ENCODE results near the gene CREBL2. TPM values are rescaled to one million over a fixed set of nuclear protein-coding genes. Genes with fewer than 3 reads are reported as not detected.
"Not testable (repeated sequence)": the region's sequence is repeated elsewhere in the genome, so short reads cannot be mapped to it uniquely, and the experiment has no call there.

CREBL2 gene
- polyA plus RNA-seq, 5 donors = 24.8 to 32.5 (median 30.8) TPM

DNA sequence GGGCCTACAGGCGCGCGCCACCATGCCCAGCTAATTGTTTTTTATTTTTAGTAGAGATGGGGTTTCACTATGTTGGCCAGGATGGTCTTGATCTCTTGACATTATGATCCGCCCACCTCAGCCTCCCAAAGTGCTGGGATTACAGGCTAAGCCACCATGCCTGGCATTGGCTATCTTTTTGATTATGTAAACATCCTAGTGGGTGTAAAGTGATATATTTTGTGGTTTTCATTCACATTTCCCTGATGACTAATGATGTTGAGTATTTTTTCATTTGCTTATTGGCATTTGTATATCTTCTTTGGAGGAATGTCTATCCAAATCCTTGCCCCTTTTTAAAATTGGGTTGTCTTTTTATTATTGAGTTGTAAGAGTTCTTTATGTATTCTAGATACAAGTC lies 16.3 kb downstream of the CREBL2 start:
- DNase-seq = no peak

DNA sequence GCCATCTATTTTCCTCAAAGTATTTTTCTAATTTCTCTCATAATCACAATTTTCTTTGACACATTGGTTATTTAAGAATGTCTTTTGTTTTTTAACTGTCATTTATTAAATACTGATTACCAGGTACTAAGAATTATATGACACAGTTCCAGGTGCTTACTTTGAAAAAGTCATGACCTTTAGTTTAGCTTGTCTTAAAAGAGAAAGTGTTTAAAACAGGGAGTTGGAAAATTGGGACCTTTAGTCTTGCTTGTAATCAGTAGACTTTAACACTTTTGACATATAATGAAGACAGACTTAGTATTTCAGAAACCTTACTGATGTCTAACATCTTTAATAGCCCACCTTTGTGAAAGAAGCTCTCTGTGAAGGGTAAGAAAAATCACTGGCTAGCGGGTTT lies 19.2 kb downstream of the CREBL2 start:
- DNase-seq = no peak

DNA sequence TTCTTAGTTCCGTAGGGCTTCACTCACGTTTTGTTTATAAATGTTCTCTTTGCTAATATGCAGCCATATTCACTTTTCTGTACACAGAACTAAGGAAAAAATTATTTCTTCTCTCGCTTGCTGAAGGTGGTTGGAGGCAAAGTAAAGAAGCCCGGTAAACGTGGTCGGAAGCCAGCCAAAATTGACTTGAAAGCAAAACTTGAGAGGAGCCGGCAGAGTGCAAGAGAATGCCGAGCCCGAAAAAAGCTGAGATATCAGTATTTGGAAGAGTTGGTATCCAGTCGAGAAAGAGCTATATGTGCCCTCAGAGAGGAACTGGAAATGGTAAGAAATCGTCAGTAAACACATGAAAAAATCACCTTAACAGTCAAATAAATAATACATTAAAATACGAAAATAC lies 24.0 kb downstream of the CREBL2 start:
- DNase-seq = no peak

DNA sequence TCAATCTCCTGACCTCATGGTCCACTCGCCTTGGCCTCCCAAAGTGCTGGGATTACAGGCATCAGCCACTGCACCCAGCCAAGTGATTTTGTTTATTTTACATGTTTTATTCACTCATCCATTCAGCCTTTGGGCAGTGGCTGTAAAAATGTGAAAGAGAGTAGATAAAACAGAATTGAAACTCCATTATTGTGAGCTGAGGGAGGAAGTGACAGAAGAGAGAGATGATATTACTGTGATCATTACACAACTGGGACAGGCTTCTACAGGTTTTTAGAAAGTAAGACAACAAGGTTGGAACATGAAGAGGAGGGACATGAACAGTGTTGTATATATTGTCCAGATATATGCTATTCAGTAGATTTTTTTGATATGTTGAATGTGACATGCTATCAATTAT lies 25.0 kb downstream of the CREBL2 start:
- DNase-seq = no peak

DNA sequence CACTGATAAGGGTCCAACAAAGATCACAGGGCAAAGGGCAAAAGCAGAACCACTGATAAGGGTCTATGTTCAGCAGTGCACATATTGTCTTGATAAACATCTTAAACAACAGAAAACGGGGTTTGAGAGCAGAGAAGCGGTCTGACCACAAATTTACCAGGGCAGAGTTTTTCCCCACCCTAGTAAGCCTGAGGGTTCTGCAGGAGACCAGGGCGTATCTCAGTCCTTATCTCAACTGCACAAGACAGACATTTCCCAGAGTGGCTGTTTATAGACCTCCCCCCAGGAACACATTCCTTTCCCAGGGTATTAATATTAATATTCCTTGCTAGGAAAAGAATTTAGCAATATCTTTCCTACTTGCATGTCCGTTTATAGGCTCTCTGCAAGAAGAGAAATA lies 28.3 kb downstream of the CREBL2 start:
- DNase-seq = not testable (repeated sequence)

DNA sequence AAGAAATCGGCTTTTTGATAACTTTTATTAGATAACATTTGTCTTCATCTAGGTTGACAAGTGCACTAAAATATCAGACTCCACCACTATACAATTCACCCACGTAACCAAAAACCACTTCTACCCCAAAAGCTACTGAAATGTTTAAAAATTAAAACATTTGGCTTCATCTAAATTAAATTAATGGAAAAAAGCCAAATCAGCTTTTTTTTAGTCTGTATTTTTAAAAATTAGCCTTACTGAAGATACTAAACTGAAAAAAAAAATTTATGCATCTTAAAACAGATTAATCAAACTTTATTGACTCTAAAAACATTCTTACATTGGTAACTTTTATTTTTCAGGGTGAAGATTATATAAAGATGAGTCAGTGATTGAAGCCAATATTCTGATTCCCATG lies 30.0 kb downstream of the CREBL2 start:
- DNase-seq = no peak

DNA sequence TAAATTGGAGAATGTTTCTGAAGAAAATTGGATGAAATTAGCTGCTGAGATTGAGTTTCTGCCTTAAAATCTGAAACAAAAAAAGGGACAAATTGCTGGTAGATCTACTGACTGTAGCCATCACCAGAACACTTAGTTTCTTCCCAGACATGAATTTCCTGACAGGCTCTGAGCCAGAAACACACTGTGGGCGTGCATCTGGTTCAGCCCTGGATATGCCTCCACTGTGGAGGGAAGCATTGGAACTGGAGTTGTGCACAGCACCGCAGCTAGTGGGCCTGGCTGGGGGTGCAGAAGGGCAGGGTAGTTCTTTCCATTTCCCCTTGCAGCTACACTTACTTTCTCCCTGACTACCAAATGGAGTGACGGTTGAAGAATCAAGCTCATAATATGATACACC lies 31.2 kb downstream of the CREBL2 start:
- no peak for DNase-seq

DNA sequence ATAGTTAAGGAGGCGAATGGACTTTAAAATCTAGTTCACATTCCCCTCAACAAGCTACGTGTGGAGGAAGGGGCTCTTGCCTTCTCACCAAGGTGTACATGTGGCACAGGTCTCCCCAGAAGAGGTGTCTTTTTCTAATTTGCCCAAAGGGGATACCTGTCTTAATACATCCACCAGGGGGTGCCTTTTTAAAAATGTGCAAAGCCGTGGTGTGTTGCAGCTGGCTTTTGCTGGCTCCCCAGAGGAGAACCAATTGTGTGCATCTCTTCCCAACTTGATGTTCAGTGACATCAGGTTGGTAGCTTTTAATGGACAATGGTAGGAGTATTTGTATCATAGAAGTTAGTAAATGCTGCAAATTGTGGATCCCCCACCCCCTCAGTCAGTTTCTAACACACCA lies 33.8 kb downstream of the CREBL2 start:
- DNase-seq = no peak

DNA sequence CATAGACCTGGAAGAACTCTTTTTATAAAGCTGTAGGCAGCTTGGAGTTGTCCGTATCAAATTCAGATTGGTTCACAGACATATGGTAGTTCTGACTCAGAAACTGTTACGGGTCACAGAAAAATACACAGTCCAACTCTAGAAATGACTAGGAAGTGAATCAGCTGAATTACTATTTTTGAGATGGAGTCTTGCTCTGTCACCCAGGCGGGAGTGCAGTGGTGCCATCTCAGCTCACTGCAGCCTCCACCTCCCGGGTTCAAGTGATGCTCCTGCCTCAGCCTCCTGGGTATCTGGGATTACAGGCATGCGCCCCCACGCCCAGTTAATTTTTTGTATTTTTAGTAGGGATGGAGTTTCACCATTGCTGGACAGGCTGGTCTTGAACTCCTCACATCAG lies 34.3 kb downstream of the CREBL2 start:
- not testable (repeated sequence) for DNase-seq

DNA sequence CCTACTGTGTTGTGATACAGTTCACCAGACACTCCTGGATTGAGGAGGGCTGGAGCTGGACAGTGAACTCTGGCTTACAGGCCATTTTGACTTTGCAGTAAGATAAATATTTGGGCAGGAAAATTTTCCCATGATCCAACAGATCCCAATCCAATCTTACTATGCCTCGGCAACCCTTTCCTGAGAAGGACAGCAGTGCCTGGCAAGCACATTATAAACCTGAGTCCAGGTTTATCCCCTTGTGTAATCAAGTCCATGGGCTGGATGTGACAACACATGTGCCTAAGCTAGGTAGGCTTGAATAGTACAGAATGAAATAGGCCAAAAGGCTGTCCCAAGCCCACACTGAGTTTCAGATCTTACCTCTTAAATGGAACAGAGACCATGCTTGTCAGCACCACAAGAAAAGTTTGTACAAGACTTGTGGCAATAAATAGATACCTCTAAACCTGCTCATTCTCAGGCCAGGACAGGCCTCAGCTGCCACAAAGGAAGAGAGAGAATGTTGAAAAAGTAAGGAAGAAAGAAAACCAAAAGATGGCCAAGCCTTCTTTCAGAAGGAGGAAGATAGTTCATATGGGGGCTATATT lies 34.9 kb downstream of the CREBL2 start:
- no peak for DNase-seq

DNA sequence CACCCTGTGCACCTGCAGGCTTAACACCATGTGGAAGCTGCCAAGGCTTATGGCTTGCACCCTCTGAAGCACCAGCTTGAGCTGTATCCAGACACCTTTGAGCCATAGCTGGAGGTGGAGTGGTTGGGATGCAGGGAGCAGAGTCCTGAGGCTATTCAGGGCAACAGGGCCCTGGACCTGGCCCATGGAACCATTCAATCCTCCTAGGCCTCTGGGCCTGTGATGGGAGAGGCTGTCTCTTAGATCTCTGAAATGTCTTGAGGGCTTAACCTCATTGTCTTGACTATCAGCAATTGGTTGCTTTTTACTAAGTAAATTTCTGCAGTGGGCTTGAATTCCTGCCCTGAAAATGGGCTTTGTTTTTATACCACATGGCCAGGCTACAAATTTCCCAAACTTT lies 36.6 kb downstream of the CREBL2 start:
- no peak for DNase-seq

DNA sequence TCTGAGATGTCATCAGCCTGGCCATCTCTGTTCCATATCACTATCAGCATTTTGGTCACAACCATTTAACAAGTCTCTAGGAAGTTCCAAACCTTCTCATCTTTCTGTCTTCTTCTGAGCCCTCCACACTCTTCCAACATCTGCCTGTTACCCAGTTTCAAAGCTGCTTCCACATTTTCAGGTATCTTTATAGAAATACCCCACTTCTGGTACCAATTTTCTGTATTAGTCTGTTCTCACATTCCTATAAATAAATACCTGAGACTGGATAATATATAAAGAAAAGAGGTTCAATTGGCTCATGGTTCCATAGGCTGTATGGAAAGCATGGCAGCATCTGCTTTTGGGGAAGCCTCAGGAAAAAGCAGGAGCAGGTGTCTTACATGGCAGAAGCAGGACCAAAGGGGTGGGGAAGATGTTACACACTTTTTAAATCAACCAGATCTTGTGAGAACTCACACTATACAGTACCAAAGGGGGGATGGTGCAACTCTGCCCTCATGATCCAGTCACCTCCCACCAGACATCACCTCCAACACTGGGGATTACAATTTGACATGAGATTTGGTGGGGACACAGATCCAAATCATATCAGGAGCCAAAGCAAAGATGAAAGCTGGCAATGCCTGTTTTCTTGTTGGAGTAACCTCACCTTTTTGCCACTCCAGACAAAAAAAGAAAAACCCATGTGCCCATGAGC lies 37.4 kb downstream of the CREBL2 start:
- no peak for DNase-seq

DNA sequence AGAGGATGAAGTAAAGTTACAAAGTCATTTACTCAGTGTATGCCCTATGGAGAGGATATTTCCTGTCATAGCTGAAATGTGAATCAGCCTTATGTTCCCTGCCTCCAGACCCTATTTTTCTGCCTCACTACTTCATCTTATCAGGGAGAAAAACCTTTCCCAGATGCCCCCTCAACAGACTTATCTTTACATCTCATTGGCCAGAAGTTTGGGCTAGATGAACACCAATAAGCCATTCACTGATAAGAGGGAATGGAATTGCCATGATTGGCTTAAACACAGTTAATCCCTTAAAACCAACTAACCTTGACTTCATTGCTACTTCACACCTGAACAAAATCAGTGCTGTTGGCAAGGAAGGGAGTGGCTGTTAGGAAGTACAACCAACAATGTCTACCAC lies 40.1 kb downstream of the CREBL2 start:
- DNase-seq = no peak

DNA sequence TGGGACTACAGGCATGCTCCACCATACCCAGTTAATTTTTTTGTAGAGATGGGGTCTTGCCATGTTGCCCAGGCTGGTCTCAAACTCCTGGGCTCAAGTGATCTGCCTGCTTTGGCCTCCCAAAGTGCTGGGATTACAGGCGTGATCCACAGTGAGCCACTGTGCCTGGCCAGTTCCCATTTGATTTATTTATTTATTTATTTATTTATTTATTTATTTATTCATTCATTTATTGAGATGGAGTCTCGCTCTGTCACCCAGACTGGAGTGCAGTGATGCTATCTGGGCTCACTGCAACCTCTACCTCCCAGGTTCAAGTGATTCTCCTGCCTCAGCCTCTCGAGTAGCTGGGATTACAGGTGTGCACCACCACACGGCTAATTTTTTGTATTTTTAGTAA lies 41.0 kb downstream of the CREBL2 start:
- DNase-seq = not testable (repeated sequence)

DNA sequence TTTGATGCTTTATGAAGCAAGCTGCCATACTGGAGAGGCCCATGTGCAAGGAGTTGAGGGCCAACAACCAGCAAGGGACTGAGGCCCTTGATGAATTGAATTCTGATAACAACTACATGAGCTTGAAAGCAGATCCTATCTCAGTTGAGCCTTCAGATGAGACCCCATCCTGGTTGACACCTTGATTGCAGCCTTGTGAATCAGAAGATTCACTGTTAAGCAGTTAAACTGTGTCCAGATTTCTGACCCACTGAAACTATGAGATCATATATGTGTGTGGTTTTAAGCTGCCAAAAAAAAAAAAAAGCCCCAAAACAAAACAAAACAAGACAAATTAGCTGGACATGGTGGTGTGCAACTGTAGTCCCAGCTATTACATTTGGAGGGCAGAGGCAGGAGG lies 42.2 kb downstream of the CREBL2 start:
- DNase-seq = no peak

DNA sequence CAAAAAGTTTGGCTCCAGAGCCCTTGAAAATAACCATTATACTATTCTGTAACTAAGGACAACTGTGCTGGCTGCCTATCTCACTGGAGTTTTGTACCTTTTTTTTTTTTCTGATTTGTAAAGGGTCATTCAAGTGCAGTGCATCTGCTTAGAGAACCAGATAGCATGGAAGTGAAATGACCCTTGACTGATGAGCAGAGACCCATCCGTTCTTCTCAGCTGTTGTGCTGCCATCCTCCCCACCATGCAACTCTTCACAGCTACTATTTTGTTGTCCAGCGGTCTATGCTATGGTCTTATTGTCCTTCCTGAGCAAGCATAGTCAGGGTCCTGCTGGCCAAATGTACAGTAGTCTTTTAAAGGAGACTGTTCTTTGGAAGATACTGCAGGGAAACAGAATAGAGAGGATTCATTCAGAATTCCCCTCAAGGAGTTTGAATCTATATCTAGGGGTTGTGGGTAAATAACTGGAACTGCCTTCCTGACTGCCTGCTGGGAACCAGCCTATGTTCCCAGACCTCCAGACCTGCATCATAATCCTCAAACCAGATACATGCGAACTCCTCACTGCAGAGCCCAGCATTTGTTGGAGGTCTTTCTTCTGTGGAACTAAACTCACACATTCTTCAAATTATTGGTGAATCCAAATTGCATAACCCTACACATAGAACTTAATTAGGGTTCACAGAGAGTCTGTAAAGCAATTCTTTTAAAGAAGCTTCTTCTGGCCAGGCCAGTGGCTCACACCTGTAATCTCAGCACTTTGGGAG lies 43.2 kb downstream of the CREBL2 start:
- no peak for DNase-seq

DNA sequence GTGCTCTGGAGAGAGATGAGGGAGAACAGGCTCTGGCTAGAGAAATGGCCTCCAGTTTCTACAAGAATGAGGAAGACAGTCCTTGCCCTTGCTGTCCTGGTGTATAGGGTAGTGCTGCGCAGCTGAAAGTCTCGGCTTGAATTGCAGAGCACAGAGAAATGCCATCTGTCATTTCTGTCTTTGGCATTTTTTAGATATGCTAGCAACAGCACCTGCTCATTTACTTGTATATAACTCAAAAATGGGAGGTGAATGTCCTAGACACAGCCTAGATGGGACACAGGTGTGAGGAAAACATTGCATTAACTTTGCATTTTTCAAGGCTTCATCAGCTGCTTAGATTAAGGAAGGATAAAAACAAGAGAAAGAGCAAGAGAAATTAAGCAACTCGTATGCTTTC lies 48.5 kb downstream of the CREBL2 start:
- DNase-seq = no peak

DNA sequence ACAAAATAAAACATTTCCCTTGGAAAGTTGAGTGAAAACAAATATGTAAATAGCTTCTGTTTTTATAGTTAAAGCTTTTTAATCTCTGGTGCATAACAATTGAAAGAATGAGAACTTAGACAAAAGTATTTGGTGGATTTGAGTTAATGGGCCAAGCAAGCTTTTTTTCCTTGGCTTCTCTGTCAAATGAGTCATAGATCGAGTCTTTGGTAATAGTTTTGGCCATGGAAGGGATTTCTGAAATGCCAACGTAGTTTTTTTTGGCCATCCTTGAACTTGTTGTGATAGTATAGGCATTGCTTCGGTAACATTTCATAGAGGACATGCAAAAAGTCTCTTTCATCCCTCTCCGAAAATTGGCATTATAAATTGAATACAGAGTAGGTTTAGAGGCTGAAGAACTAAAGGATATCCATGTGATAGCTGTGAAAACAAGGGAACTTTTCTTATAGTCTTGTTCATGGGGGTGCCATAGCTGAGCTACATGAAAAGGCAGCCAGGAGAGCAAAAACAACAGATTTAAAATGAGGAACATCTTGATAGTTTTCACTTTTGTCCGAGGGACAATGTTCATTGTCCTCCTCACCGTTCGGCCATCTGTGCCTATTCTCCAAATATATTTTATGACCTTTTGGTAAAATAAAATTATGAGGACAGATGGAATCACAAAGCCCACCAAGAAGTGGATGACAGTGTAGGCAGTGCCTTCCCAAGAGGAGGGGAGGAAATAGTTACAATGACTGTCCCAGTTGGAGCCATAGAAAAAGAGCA lies 49.6 kb downstream of the CREBL2 start:
- no peak for DNase-seq

DNA sequence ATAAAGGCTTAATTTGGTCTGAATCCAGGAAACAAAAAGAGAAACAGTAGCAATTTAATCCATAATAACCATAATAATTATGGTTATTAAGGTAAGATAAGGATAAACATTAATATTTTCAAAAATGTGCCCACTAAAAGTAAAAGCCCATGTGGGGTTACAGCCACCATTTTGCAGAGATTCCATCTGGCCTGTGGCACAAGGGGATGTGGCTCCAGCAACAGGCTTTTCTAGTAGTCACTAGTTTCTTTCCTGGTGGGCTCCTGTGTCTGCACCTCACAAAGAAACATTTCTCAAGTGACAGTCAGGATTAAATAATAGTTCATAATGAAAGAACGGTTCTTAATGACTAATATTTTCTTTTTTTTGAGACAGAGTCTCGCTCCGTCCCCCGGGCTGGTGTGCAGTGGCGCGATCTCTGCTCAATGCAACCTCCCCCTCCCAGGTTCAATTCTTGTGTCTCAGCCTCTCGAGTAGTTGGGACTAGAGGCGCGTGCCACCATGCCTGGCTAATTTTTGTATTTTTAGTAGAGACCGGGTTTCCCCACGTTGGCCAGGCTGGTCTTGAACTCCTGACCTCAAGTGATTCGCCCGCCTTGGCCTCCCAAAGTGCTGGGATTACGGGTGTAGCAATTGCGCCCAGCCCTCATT lies 52.1 kb downstream of the CREBL2 start:
- DNase-seq = no peak

DNA sequence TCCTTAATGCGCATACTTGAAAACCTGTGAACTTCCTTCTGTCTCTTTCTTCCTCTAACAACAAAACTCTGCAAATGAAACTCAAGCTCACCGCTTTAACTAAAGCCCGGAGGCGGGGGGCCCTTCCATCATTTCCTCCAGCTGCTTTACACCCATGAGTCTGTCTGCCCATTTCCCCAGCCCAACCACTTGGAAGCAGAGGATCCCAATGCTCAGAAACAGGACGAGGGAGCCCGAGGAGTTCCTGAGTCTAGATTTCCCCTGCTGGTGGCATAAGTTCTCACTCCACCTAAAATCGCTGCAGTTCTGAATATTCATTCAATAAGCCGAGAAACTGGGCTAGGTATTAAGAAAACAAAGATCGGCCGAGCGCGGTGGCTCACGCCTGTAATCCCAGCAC lies 53.5 kb downstream of the CREBL2 start:
- DNase-seq = no peak

DNA sequence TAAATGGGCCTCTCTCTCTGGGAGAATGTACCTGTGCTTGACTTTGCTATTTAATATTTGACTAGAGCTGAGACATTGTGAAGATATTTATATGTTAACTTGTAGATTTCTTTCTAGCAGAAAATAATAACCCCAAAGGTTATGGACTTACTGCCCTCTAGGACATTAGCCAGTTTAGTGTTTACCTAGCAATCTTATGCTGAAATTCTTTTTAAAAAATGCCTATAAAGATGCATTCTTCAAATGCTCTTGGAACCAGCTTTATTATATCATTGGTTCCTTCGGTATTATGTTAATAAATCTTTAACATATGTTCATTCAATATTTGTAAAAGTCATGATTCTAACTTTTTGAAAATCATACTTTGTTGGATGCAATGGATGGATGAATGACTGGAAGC lies 56.3 kb downstream of the CREBL2 start:
- DNase-seq = no peak

DNA sequence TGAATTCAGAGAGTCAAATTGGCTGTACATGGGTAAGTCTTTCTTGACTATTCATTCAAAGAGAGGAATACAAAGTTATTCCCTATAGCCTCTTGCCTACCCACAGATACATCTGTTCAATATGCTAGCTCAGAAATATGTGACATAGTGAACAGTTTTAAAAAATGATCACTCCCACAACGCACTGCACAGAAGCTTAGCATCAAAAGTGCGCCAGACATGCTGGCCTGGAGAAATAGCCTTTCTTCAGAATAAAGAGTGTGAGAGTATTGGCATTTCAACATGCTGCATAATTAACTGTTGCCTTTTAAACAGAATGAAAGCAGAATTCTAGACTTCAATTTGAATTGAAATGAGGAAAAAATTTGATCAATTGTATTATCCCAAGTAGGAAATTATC lies 57.3 kb downstream of the CREBL2 start:
- no peak for DNase-seq
